Stomach (tissue), 4 donors: ENCODE data around the gene ZSCAN5B.

ENCODE experiments used
- CTCF ChIP-seq, 7 experiments: fragments of 450-650 bp in 4 of 7; fragments of 200-600 bp in 3 of 7; sonication (generic) in 3 of 7; IDR thresholded peaks; one replicate each; pipeline ENCODE4 v1.5.1; 2016 to 2019; ENCODE audit warnings: antibody characterized with exemption in 7 of 7, control low read depth in 2 of 7, mild to moderate bottlenecking in 1 of 7
- POLR2A ChIP-seq, 4 donors: fragments of 450-650 bp; IDR thresholded peaks; one replicate each; pipeline ENCODE4 v1.6.1; 2016; ENCODE audit warnings: antibody characterized with exemption in 4 of 4, control low read depth in 2 of 4, mild to moderate bottlenecking in 1 of 4, moderate library complexity in 1 of 4
- POLR2AphosphoS5 ChIP-seq, 3 donors: sonication (generic); formaldehyde crosslinking; IDR thresholded peaks; one replicate each; pipeline ENCODE4 v1.6.1; 2016; ENCODE audit warnings: antibody characterized with exemption in 3 of 3

GRCh38 chr19:56145698-56146097 lies 51.9 kb downstream of the ZSCAN5B start:
- TF ChIP-seq CTCF (IDR thresholded peaks at IDR 0.05): no peak
- TF ChIP-seq POLR2AphosphoS5 (IDR thresholded peaks at IDR 0.05): no peak
- TF ChIP-seq POLR2A (IDR thresholded peaks at IDR 0.05): no peak
